ENCODE results near the gene ECSIT.

ECSIT gene

GRCh38 chr19:11499890-11500420 lies 29.0 kb downstream of the ECSIT start:
- no peak for DNase-seq (ENCODE audit: low read depth)

GRCh38 chr19:11499220-11499726 lies 29.7 kb downstream of the ECSIT start:
- no peak for DNase-seq (ENCODE audit: low read depth)

- DNase-seq (ENCODE audit: low read depth): peak; percentile 46
Measured at GRCh38 chr19:11496391-11497163, 32.4 kb downstream of the ECSIT start.

- no peak for DNase-seq (ENCODE audit: low read depth)
Measured at GRCh38 chr19:11495885-11496284, 33.0 kb downstream of the ECSIT start.

GRCh38 chr19:11495481-11495880 lies 33.5 kb downstream of the ECSIT start:
- no peak for DNase-seq (ENCODE audit: low read depth)

- DNase-seq (ENCODE audit: low read depth): no peak
Measured at GRCh38 chr19:11494634-11495285, 34.2 kb downstream of the ECSIT start.

GRCh38 chr19:11489378-11489777 lies 39.6 kb downstream of the ECSIT start:
- no peak for DNase-seq (ENCODE audit: low read depth)

- no peak for DNase-seq (ENCODE audit: low read depth)
Measured at GRCh38 chr19:11486661-11487503, 42.1 kb downstream of the ECSIT start.

- no peak for DNase-seq (ENCODE audit: low read depth)
Measured at GRCh38 chr19:11485245-11485837, 43.6 kb downstream of the ECSIT start.

GRCh38 chr19:11483366-11484111 lies 45.4 kb downstream of the ECSIT start:
- DNase-seq (ENCODE audit: low read depth): no peak

GRCh38 chr19:11482384-11483050 lies 46.4 kb downstream of the ECSIT start:
- DNase-seq (ENCODE audit: low read depth): peak; percentile 68

- DNase-seq (ENCODE audit: low read depth): no peak
Measured at GRCh38 chr19:11481534-11482383, 47.2 kb downstream of the ECSIT start.

- no peak for DNase-seq (ENCODE audit: low read depth)
Measured at GRCh38 chr19:11480715-11481533, 48.0 kb downstream of the ECSIT start, which contains the start of gene ELAVL3. TSS of gene ELAVL3 (minus strand) at chr19:11481046. CDS start at chr19:11480608, 438 bp downstream.

- DNase-seq (ENCODE audit: low read depth): no peak
Measured at GRCh38 chr19:11479898-11480714, 48.8 kb downstream of the ECSIT start.

GRCh38 chr19:11479090-11479897 lies 49.6 kb downstream of the ECSIT start:
- DNase-seq (ENCODE audit: low read depth): no peak

GRCh38 chr19:11478167-11479089 lies 50.5 kb downstream of the ECSIT start:
- no peak for DNase-seq (ENCODE audit: low read depth)
